GM18517 (cell line): ENCODE measurements around the gene TRABD.

Source experiments
- ATAC-seq: cut with Tn5 transposase; IDR thresholded peaks from one replicate; pipeline ENCODE4 v1.9.1; 2021; ENCODE audit warnings: mild to moderate bottlenecking, moderate library complexity; ENCODE audit not compliant: unreplicated experiment

Gene TRABD

GRCh38 chr22:50173311-50173982 is 12.3 kb upstream of the TRABD start:
- ATAC-seq: no peak

- ATAC-seq: no peak
These were observed 11.7 kb upstream of the TRABD start for GRCh38 chr22:50173983-50174355.

- ATAC-seq: no peak
These were observed 11.1 kb upstream of the TRABD start for GRCh38 chr22:50174382-50175190.

GRCh38 chr22:50175191-50175461 is 10.6 kb upstream of the TRABD start:
- ATAC-seq: no peak

GRCh38 chr22:50175921-50176849 is 9.5 kb upstream of the TRABD start:
- ATAC-seq: no peak

- ATAC-seq: no peak
These were observed 8.7 kb upstream of the TRABD start for GRCh38 chr22:50176850-50177536.

- no peak for ATAC-seq
These were observed 7.9 kb upstream of the TRABD start for GRCh38 chr22:50177537-50178470.

GRCh38 chr22:50178471-50178864 is 7.2 kb upstream of the TRABD start:
- ATAC-seq: no peak

GRCh38 chr22:50178871-50179869 is 6.5 kb upstream of the TRABD start:
- no peak for ATAC-seq

- ATAC-seq: no peak
These were observed 5.6 kb upstream of the TRABD start for GRCh38 chr22:50179937-50180726.

- no peak for ATAC-seq
These were observed 4.8 kb upstream of the TRABD start for GRCh38 chr22:50180727-50181521.

- ATAC-seq: no peak
These were observed 3.3 kb upstream of the TRABD start for GRCh38 chr22:50182176-50183081.

- ATAC-seq: no peak
These were observed 2.4 kb upstream of the TRABD start for GRCh38 chr22:50183141-50183971.

- no peak for ATAC-seq
These were observed 1.5 kb upstream of the TRABD start for GRCh38 chr22:50184004-50184901.
